Ishikawa (cell line): ENCODE results near the gene TBC1D1.

Source experiments
- EP300 ChIP-seq: IDR thresholded peaks from 2 replicates; pipeline ENCODE4 v1.6.1; 2012; ENCODE audit warnings: borderline replicate concordance
- FOXM1 ChIP-seq: IDR thresholded peaks from 2 replicates; pipeline ENCODE4 v1.6.1; 2012; ENCODE audit warnings: low read depth, borderline replicate concordance
- TAF1 ChIP-seq: IDR thresholded peaks from 2 replicates; pipeline ENCODE4 v1.6.1; 2012; ENCODE audit warnings: low read depth, mild to moderate bottlenecking
- TF ChIP-seq, protein P1 (sequence below): IDR thresholded peaks from 2 replicates; pipeline ENCODE4 v1.6.1; 2012; ENCODE audit warnings: low read depth, mild to moderate bottlenecking

DNA sequence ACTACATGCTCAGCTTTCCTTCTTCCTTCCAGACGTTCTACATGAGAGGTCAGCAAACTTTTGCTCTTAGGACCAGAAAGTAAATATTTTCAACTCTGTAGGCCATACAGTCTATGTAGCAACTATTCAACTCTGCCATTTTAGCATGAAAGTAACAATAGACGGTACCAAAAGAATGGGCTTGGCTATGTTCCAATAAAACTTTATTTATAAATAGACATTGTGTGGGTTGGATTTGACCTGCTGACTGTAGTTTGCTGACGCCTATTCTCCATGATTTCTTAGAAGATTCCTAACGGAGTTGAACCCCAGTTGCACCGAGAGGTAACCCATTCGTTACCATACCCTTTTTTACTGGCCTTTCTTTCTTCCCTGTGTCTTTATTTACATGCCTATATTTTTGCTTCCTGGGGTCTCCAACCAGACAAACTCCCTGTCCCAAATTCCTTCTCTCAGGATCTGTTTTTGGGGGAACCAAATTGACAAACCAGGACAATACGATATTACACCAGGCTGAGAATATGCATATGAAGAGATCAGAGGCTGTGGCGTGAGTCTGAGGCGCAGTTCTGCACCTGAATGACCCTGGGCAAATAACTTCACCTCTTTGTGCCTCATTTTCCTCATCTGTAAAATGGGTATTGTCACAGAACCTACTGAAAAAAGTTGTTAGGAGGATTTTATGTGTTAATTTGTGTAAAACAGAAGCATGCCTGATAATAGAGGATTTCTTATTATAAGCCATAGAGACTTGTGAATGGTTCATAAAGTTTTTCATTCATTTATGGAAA lies 58.9 kb downstream of the TBC1D1 start:
- TF ChIP-seq EP300 (no peak), TAF1 (no peak), FOXM1 (no peak)
- TF ChIP-seq, protein P1, sequence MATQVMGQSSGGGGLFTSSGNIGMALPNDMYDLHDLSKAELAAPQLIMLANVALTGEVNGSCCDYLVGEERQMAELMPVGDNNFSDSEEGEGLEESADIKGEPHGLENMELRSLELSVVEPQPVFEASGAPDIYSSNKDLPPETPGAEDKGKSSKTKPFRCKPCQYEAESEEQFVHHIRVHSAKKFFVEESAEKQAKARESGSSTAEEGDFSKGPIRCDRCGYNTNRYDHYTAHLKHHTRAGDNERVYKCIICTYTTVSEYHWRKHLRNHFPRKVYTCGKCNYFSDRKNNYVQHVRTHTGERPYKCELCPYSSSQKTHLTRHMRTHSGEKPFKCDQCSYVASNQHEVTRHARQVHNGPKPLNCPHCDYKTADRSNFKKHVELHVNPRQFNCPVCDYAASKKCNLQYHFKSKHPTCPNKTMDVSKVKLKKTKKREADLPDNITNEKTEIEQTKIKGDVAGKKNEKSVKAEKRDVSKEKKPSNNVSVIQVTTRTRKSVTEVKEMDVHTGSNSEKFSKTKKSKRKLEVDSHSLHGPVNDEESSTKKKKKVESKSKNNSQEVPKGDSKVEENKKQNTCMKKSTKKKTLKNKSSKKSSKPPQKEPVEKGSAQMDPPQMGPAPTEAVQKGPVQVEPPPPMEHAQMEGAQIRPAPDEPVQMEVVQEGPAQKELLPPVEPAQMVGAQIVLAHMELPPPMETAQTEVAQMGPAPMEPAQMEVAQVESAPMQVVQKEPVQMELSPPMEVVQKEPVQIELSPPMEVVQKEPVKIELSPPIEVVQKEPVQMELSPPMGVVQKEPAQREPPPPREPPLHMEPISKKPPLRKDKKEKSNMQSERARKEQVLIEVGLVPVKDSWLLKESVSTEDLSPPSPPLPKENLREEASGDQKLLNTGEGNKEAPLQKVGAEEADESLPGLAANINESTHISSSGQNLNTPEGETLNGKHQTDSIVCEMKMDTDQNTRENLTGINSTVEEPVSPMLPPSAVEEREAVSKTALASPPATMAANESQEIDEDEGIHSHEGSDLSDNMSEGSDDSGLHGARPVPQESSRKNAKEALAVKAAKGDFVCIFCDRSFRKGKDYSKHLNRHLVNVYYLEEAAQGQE: no peak
